Measurements from ENCODE around the gene ACSL4.

The ACSL4 gene

DNA sequence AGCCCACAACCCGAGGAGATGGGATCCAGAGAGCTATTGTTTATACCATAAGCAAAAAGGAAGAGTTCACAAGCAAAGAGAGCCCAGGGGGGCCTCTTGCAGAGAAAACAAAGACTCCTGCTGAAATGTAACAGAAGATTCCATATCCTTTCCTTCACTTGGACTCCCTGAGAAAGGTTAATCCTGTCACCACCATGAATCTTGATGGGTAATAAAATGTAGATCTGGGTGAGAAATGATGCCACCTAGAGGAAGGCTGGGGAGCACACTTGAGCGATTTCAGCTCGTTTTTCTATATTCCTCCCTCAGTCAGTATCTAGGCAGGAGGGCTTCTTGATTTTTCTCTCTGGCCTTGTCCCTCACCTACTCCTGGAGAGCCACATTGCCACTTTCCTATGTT lies 97.9 kb downstream of the ACSL4 start:
- no peaks in the 10 kb centered on the region for H3K27me3 Mint-ChIP-seq (ENCODE audit: low read depth)
- H3K4me1 Mint-ChIP-seq, result no peaks in the 10 kb centered on the region
- H3K36me3 Mint-ChIP-seq (ENCODE audit: low read depth), result peaks cover 6% of the 10 kb centered on the region
- no peak overlapping the region for H3K4me3 Mint-ChIP-seq
- peak overlapping the region in 1 of 3 experiments; percentile 34 for H3K27ac Mint-ChIP-seq
- H3K9me3 Mint-ChIP-seq, result no peaks in the 10 kb centered on the region
- TF ChIP-seq, protein P1, sequence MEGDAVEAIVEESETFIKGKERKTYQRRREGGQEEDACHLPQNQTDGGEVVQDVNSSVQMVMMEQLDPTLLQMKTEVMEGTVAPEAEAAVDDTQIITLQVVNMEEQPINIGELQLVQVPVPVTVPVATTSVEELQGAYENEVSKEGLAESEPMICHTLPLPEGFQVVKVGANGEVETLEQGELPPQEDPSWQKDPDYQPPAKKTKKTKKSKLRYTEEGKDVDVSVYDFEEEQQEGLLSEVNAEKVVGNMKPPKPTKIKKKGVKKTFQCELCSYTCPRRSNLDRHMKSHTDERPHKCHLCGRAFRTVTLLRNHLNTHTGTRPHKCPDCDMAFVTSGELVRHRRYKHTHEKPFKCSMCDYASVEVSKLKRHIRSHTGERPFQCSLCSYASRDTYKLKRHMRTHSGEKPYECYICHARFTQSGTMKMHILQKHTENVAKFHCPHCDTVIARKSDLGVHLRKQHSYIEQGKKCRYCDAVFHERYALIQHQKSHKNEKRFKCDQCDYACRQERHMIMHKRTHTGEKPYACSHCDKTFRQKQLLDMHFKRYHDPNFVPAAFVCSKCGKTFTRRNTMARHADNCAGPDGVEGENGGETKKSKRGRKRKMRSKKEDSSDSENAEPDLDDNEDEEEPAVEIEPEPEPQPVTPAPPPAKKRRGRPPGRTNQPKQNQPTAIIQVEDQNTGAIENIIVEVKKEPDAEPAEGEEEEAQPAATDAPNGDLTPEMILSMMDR (IDR thresholded peaks at IDR 0.05; ENCODE audit: unreplicated experiment in 3 of 3), result peak; percentile 50 to 60 (median 52)

DNA sequence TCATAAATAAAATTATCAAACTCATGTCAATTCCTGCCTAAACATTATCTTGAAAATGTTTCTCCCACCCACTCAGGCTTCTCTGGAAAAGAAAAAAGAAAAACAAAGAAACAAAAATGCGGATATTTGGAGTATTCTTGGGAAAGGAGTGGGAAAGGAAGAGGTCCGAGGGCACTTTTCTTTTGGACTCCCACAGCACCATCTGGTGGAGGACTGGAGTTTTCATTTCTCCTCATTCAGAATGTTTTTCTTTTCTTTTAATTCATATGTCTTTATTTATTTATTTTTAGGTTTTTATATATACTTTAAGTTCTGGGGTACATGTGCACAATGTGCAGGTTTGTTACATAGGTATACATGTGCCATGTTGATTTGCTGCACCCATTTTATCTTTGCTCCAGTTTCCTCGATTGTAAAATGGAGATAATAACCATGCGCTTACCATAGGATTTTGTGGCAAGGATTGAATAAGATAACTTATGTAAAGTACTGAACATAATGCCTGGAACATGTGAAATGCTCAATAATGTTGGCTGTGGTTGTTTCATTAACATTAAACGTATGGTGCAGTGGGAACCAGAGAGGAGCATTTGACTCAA lies 100.1 kb downstream of the ACSL4 start:
- Mint-ChIP-seq H3K9me3 (no peaks in the 10 kb centered on the region), H3K4me1 (peaks cover 6% of the 10 kb centered on the region), H3K27ac (no peak overlapping the region), H3K27me3 (ENCODE audit: low read depth) (no peaks in the 10 kb centered on the region), H3K36me3 (ENCODE audit: low read depth) (peaks cover 2% of the 10 kb centered on the region), H3K4me3 (no peak overlapping the region)
- TF ChIP-seq, protein P1 (IDR thresholded peaks at IDR 0.05; ENCODE audit: unreplicated experiment in 3 of 3), result peak; percentile 67 to 74 (median 72)

DNA sequence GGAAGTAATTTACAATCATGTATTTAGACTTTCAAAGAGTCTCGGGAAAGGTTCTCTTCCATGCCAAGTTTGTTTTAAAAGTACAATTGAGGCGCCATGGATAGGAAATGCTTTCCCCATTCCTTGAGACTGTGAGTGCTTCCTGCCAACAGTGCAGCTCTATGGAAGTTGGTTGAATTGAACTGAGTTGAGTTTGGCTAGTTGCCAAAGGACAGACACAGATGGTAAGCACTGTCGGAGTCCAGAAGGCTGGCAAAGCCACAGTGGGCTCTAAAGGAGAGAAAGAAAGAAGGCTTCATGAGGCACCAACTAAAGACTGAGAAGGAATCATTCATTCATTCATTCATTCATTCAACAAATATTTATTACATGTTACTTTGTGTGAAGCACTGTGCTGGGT lies 103.7 kb downstream of the ACSL4 start:
- Mint-ChIP-seq H3K27ac (no peak overlapping the region), H3K4me3 (no peak overlapping the region), H3K36me3 (ENCODE audit: low read depth) (peaks cover 4% of the 10 kb centered on the region), H3K27me3 (ENCODE audit: low read depth) (no peaks in the 10 kb centered on the region), H3K9me3 (peaks cover 4% of the 10 kb centered on the region), H3K4me1 (peaks cover 11% of the 10 kb centered on the region)
- TF ChIP-seq, protein P1 (IDR thresholded peaks at IDR 0.05; ENCODE audit: unreplicated experiment in 3 of 3), result no peak

DNA sequence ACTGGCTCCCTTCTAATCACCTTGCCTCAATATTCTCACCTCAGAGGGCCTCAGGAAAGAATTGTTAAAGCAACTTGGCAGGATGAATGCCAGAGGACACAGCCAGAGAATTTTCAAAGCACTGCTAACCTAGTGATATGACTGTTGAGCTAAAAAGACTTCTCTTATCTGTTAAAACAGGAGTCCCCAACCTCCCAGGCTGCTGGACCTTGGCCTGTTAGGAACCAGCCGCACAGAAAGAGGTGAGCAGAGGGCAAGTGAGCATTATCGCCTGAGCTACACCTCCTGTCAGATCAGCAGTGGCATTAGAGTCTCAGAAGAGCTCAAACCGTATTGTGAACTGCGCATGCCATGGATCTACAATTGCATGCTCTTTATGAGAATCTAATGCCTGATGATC lies 106.4 kb downstream of the ACSL4 start:
- Mint-ChIP-seq H3K27ac (no peak overlapping the region), H3K27me3 (ENCODE audit: low read depth) (no peaks in the 10 kb centered on the region), H3K4me1 (peaks cover 25% of the 10 kb centered on the region), H3K36me3 (ENCODE audit: low read depth) (peaks cover 4% of the 10 kb centered on the region), H3K4me3 (no peak overlapping the region), H3K9me3 (peaks cover 4% of the 10 kb centered on the region)
- TF ChIP-seq, protein P1 (IDR thresholded peaks at IDR 0.05; ENCODE audit: unreplicated experiment in 3 of 3), result no peak

DNA sequence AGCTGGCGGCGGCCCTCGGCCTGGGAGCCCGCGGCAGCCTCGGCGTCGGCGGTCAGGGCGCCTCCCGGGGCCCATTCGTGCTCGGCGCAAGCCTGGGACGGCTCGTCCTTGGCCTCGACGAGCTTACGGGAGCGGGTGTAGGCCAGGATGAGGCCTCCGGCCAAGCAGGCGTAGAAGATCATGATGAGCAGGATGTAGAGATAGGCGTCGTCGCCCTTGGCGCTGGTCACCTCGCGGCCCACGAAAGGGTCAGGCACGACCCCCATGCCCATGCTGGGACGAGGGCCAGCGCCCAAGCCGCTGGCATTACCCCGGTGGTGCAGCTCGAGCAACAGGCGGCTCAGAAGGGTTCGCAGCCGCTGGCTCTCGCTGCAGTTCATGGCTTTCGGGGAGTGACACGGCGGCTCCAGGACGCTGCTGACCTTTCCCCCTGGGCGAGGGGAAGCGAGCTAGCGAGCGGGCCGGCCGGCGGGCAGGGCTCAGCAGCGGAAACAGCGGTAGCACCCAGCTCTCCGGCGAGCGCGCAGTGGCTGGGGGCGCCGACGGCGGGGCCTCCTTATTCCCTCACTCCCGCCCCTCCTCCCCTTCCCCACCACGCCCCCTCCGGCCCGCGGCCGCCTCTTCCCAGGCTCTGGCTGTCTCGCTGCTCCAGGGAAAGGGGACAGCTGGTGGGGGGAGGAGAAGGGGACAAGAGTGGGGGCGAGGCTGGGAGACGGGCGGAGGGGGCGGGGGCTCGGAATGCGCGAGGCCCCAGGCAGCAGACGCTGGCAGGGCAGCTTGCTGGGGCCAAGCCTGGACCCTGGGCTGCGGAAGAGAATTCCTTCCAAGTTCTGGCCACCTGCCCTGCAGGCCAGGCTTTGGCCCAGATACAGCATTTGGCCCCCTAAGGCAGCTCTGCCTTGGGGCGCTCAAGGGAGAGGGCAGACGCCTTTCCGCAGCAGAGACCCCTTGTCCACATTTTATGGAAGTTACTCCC lies 108.1 kb downstream of the ACSL4 start, which contains the start of gene KCNE5:
Gene KCNE5, minus strand, starts transcription at position 532 of the 976 bp plus-strand sequence. Its CDS starts 152 bp downstream, at position 380.
- H3K9me3 Mint-ChIP-seq, result peaks cover 4% of the 10 kb centered on the region
- peak within 1 kb of the TSS; percentile 68 to 79 (median 74) for H3K4me3 Mint-ChIP-seq
- H3K27ac Mint-ChIP-seq, result peak within 1 kb of the TSS; percentile 53 to 79 (median 67)
- peaks cover 42% of the 10 kb centered on the region for H3K4me1 Mint-ChIP-seq
- H3K36me3 Mint-ChIP-seq (ENCODE audit: low read depth), result peaks cover 4% of the 10 kb centered on the region
- no peaks in the 10 kb centered on the region for H3K27me3 Mint-ChIP-seq (ENCODE audit: low read depth)
- TF ChIP-seq, protein P1 (IDR thresholded peaks at IDR 0.05; ENCODE audit: unreplicated experiment in 3 of 3), result no peak
